Fibroblast of pulmonary artery (primary cell): ENCODE results near the gene INPP4A.

ENCODE experiments used
- DNase-seq: peaks from one replicate; pipeline ENCODE4 v3.0.0-alpha.2; 2010; ENCODE audit warnings: low read depth
- H3K4me3 ChIP-seq: replicated peaks from 2 replicates; pipeline ENCODE4 v1.5.1; 2011; ENCODE audit warnings: low read depth, mild to moderate bottlenecking, control low read depth, low read length, moderate library complexity
- TF ChIP-seq, protein P1 (sequence below): IDR thresholded peaks from 2 replicates; pipeline ENCODE4 v1.5.1; 2011; ENCODE audit warnings: mild to moderate bottlenecking, control low read depth, low read length, inconsistent platforms; ENCODE audit errors: missing control alignments

Gene INPP4A

DNA sequence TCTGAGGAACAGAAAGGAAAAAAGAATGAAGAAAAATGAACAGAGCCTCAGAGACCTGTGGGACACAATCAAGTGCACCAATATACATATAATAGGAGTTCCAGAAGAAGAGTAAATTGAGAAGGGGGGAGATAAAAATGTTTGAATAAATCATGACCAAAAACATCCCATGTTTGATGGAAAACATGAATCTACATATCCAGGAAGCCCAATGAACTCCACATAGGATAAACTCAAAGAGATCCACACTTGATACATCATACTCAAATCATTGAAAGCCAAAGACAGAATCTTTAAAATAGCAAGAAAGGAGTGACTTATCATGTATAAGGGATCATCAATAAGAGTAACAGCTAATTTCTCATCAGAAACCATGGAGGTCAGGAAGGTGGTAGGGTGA is 83.7 kb downstream of the INPP4A start:
- DNase-seq, result no peak
- TF ChIP-seq, protein P1, sequence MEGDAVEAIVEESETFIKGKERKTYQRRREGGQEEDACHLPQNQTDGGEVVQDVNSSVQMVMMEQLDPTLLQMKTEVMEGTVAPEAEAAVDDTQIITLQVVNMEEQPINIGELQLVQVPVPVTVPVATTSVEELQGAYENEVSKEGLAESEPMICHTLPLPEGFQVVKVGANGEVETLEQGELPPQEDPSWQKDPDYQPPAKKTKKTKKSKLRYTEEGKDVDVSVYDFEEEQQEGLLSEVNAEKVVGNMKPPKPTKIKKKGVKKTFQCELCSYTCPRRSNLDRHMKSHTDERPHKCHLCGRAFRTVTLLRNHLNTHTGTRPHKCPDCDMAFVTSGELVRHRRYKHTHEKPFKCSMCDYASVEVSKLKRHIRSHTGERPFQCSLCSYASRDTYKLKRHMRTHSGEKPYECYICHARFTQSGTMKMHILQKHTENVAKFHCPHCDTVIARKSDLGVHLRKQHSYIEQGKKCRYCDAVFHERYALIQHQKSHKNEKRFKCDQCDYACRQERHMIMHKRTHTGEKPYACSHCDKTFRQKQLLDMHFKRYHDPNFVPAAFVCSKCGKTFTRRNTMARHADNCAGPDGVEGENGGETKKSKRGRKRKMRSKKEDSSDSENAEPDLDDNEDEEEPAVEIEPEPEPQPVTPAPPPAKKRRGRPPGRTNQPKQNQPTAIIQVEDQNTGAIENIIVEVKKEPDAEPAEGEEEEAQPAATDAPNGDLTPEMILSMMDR, result no peak
- no peak overlapping the region for H3K4me3 ChIP-seq

DNA sequence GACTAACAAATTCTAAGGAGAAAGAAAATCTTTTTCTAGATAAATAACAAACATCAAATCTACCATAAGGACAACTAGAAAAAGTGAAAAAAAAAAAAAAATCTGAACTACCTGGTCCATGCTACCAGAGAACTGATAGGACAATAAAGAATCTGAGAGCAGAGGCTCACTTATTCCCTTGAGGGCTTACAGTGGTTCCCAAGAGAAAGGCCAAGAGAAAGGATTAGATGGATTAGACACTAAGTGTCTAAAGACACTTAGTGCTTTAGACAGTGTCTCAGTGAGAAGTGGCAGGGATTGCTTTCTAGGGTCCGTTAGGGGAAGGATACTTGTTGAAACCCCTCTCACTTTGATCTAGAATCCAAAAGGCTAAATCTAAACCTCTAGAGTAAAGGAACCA is 85.5 kb downstream of the INPP4A start:
- no peak for DNase-seq
- TF ChIP-seq, protein P1, result no peak

DNA sequence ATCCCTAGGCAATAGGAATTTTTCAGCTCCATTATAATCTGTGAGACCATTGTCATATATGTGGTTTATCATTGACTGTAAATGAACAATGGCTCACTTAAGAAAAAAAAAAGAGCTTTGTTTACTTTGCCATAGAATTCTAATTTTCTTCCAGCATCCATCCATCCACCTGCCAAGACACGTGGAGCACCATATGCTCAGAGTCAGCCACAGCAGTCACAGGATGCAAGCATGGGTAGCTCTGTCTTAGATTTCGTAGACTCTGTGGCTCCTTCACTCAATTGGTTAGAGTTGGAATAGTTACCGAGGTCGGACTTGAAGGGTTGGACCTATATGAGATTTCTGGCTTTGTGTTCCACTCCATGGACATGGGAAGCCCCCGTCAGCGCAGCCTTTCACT is 88.1 kb downstream of the INPP4A start:
- TF ChIP-seq, protein P1, result no peak
- H3K4me3 ChIP-seq, result no peak overlapping the region
- DNase-seq, result no peak

More for the DNA sequence above, 85.5 kb downstream of the INPP4A start:
- H3K4me3 ChIP-seq, result no peak overlapping the region

DNA sequence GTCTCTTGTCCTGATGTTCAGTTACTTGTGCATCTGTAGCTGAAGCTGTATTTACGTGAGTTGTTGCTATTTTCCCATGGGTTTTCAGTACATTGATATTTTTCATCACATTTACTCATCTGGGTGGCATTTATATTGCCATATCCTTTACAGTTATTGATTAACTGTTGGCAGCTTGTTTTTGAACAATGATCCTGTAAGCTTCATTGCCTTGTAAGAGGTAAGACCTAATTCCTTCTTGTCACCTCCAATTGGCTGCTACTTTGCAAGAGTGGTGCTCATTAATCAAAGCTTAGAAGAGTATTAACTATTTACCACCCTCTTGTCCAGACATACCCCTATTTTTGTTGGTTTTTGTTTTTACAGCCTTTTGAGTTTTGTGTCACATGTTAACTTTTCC is 88.9 kb downstream of the INPP4A start:
- no peak for DNase-seq
- TF ChIP-seq, protein P1, result no peak
- no peak overlapping the region for H3K4me3 ChIP-seq

DNA sequence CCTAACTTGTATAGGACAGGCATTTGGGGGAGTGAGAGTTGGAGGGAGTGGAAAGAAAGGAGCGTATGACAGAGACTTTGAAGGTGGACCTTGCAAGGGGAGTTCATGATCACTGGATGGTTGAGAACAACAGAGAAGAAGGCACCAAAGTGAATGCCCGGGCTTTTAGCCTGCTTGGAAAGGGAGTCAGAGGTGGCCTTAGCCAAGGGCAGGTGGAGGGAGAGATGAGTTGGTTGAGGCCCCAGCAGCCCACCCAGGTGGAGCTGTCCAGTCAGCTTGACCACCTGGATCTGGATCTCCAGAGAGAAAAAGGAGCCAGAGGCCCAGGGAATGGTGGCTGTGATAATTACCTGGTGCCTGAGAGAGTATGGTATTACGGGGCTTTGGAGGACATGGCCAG is 90.1 kb downstream of the INPP4A start:
- no peak overlapping the region for H3K4me3 ChIP-seq
- TF ChIP-seq, protein P1, result no peak
- no peak for DNase-seq

DNA sequence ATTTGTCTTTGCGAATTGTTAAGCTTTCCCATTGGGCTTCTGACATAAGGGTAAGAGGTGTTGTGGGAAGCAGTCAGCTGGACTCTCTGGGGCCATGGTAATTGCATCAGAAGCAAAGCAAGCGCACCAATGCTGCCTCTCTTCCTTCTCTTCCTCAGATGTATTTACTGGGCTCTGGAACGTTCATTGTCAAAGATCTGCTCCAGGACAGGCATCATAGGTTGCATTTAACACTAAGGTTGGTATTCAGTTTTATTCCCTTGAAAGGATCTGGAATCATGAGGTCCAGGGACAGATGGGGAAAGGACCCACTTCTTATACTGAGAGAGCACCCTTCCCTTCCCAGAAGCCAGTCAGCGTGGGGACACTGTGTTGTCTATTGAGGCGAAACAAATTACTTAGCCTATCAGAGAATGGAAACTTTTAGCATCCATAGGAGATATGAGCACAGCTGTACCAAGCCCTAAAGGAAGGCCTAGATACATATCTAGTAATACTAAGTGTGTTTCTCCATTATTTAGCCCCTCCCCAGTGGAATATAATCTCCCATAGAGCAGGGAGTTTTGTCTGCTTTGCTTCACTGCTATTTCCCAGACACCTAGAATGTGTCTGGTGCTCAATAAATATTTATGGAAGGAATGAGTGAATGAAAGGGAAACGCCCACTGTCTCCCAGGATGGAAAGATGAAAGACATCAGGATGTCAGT is 91.5 kb downstream of the INPP4A start:
- DNase-seq, result no peak
- H3K4me3 ChIP-seq, result no peak overlapping the region
- TF ChIP-seq, protein P1, result no peak
